Measurements from ENCODE around the gene SLC36A1.

Gene SLC36A1

DNA sequence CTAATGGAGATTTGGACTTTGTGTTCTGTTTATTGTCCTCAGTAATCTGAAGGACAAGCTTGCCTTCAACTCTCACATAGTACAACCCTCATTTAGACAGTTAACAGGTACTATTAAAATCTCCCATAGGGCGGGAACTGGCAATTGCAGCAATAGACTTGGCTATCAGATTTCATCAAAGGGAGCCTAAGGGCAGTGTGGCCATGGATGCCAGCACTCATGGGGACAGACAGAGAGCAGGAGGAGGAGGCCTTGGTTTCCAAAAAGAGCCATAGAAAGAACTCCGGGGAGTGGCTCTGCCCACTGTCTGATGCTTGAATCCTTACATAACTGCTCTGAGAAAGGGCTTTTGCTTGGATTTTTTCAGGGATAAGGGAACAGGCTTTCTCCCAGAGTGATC is 6.8 kb downstream of the SLC36A1 start:
- DNase-seq = no peak

DNA sequence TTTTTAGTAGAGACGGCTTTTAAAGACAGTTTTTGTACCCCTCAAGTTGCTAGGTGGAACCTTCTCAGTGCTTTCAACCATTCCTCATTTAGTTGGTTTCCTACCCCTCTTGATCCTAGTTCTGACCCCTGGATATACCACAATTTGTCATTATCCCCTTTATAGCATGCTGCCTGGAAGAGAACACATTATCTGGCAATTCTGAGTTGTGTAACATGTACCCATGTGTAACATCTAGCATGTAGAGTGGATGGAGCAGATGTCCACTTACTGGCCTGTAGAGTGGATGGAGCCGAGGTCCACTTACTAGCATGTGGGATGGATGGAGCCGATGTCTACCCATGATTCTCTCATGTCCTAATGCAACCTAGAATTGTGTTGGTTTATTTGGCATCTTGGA is 7.5 kb downstream of the SLC36A1 start:
- DNase-seq = no peak

DNA sequence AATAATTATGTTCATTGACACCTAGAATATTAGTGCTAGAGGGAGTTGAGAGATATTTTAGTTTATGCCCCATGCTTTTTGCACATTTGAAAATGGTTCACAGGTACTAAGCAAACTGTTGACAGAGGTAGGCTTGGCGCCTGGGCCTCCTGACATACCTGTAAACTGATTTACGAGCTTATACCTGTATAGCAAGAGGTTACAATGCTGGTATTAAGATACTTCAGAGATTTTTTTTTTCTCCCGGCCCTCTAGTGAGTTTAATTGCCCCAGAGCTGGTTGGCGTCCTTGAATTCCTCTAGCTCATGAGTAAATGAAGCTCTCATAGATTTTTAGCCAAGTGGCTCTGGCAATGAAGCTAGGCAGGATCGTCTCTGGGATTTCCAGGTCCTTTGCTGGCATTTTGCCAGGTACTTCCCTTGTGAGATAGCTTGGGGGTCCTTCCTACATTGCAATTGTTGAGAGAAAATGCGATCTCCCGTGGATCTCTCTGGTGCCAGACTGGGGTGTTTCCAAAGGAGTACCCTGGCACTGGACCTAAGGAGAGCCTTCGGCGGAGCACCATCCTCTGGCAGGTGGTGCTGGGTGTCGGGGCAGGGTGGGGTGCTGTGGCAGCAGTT is 9.0 kb downstream of the SLC36A1 start:
- no peak for DNase-seq

DNA sequence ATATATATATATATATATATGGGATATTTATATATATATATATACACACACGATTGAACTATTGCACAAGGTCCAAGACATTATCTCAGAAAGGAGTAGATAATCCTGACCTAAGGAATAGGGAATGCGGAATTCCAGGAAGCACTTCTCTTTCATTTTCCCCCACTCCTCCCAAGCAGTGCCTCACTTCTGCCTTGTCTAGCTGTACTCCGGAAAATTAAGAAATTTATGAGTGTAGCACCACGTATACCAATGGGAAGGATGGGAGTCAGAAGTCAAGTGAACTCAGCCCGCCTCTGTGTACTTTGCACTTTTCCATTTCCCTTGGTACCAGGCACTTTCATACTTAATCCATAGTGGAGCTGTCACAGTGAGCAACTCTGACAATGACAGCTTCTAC is 10.9 kb downstream of the SLC36A1 start:
- no peak for DNase-seq

DNA sequence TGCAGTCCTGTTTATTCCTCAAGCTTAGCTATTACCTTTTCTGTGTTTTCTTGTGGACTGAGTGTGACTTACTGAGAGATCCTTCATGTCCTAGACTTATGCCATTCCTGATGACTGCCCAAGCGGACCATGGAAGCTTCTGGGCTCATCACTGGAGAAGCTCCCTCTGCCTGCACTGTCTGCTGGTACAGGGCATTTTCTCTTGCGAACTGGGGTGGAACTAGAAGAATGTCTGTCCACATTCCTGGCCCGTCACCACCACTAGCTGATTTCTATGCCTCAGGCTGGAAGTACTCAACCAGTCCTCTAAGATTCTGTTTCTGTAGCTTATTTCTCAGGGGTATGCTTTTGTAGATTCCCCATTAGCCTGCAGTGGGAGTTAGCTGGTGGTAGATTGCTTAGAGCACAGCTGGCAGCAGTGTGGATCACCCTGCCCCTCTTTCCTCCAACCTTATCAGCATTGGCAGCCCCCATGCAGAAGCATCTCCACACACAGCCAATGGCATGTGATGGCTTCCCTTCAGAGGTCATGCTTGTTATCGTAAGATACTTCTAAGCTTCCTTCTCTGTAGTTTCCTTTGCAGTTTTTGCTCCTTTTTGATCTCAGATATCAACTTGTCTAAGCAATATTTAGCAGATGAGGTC is 12.4 kb downstream of the SLC36A1 start:
- no peak for DNase-seq

DNA sequence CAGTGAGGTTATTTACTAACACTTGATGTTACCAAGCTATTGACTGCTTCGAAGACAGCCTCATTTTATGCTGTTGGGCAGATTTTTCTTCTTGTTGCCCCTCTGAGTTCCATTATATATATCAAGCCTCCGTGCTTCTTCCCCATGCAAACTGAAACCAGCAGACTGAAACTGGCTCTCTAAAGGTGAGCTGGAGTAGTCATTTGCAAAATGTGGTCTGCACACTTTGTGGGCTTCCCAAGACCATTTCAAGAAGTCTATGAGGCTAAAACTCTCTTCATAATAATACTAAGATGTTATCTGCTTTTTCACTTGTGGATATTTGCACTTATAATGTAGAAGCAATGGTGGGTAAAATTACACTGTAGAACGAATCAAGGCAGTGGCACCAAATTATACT is 13.9 kb downstream of the SLC36A1 start:
- no peak for DNase-seq

DNA sequence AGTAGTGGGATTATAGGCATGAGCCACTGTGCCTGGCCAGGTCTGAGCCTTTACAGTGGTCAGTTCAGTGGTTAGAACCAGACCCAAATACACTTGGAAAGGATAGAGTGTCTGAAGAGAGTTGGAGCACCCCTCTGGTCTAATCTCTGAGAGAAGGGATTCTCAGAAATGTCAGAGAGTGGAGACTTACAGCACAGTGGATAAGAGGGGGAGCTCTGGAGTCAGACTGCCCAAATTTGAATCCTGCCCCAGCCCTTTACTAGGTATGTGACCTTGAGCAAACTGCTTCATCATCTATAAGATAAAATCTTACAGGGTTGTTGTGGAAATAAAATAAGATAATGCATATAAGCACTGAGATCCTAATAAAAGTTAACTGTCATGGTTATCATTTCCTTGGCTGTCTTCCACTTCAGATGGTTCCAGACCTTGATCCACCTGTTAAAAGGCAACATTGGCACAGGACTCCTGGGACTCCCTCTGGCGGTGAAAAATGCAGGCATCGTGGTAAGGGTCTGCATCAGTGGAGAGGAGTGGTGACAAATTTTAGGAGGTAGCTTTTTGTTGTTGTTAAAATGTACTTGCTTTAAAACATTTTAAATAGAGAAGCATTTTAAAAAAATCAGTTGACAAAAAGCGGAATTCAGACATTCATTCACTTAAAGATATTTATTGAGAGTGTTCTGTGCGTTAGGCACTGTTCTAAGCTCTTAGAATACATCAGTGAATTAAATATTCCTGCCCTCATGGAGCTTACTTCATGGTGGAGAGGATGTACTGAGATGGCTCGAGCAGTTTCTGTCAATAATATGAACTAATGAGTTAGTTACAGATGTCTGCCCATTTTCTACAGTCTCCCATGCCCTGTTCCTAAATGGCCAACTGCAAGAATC is 16.0 kb downstream of the SLC36A1 start:
- DNase-seq = no peak

DNA sequence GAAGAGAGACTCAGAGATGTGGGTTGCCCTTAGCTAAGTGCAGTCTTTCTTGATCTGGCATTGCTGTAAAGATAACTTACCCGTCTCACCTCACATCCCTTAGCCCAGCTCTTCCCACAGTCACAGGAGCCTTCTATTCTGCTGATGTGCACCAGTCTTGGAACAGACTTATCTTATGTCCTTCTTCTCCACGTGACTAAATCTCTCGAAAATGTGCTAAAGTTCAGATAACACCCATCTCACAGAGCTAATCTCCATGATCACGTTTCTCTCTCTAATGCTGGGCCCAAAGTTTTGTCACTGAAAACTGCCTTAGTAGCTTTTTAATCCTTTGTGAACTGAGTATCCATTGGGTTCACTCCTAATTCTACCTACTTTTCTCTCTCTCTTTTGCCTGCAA is 16.7 kb downstream of the SLC36A1 start:
- no peak for DNase-seq

DNA sequence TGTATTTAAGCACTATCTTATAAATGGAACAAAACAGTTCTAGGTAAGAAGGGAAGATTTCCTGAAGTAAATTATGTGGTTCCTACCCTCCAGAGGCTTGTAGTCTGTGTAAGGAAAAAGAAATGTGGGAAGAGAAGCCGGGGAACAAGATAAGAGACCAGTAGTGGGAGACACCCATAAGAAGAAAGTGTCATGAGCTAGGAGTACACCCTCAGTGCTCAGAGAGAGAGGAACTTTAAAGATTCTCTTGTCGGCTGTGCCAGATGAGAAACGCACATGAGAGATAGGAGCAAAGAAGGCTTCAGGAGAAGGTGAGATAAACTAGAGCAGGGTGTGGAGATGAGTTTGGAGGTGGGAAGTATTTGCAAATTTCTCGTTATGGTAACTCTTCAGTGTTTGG is 18.1 kb downstream of the SLC36A1 start:
- DNase-seq = no peak

DNA sequence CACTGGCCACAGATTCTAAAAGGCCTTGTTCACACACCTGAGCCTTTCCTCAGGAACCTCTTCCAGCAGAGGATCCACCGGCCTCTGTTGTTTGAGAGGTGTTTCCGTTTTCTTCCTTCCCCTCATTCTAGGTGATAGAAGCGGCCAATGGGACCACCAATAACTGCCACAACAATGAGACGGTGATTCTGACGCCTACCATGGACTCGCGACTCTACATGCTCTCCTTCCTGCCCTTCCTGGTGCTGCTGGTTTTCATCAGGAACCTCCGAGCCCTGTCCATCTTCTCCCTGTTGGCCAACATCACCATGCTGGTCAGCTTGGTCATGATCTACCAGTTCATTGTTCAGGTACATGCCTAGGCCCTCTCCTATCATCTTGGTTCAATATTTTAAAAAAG is 20.2 kb downstream of the SLC36A1 start:
- no peak for DNase-seq

DNA sequence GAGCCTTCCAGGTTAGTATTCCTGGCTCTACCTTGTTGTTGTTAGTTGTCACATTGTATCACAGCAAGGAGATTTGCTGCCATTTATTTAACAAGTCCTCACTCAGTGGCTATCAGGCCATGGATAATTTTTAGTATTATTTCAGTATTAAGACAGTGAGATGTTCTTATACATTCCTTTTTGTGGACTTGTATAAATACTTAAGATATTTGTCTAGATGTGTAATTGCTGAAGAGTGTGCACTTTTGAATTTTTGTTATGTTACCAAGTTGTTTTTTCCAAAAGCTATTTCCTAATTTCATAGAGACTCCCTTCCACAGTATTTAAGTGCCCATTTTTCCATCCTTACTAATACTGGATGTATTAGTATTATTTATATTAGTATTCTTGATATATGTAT is 22.0 kb downstream of the SLC36A1 start:
- DNase-seq = no peak

DNA sequence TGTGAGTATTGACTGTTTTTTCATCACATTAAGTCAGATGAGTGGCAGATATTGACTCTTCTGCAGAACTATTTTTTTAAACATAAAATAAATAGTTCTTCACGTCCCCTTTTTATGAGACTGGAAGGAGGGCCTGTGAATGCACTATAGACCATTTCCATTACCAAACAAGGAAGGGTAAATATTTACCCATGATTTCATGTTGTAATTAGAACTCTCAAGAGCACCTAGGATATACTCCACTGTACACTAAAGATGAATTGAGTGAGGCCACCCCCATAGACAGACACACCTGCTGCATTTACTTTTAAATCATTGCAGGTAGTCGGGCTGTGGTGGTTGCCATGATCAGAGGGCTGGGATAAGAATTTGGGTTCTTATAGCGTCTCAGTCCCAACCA is 22.6 kb downstream of the SLC36A1 start:
- peak; percentile 77 for DNase-seq

DNA sequence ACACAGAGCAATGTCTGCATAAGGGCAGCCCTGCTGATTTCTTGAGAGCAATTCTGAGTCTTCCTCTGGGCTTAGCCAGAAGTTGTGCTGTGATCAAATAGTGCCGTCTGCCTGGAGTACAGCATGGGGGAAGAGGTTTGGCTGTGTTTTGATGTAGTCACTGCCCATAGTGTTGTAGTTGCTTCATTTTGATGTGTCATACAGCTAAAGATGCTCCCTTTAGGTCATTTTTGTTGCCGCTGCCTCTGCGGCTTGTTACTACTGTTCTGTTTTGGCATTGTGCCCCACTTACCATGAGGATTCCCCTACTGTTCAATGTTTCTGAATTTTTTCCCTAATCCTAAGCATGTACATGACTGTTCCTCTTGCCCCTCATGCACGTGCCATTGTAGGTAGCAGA is 23.0 kb downstream of the SLC36A1 start:
- no peak for DNase-seq

DNA sequence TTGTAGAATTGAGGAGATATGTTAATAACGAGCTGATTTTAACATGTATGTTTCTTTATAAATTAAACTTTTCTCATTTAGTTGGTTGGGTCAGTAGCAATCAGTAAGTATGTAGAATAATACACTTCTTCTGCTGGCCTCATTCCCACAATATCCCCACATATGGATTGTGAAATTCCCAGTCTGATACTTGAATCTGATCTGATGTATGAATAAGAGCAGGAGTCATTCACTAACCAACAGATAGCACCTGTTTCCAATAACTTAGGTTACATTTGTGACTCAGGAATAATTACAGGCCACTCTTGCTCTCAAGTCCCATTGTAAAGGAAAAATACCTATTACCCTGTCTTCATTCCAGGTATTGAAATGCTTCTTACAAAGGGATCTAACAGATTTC is 23.9 kb downstream of the SLC36A1 start:
- peak; percentile 40 for DNase-seq

DNA sequence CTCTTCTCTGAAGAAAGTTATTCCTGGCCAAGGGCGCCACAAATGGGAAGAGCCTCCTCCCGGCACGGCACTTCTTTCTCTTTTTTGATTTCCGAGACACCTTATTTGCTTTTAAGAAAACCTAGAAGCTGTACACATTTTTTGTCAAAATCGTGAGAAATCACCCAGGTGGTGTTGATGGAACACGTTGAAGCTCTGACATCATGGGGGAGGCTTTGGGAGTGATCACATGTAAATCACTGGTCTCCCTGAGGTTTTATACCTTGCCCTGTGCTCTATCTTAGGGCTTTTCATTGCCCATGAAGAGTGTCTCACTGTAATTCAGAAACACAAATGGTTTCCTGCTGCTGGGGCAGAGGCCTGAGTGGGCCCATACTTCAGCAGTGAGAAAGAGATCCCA is 27.4 kb downstream of the SLC36A1 start:
- no peak for DNase-seq

DNA sequence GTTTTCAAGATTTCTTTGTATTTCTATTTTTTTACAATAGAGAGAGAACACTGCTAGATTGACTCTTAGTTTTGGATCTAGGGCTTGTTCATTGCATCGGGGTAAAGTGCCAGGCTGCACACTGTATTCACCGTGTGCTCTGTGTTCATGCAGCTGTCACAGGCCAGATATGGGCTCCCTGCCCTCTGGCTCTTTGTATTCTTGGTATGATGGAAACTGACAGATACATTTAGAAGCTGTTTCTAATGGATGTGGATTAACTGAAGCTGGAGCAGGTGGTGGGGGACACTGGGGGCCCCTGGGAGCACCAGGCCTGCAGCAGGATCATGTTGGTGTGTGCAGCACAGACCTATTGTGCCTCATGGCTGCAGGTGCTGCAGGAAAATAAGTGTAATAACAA is 28.0 kb downstream of the SLC36A1 start:
- DNase-seq = no peak

DNA sequence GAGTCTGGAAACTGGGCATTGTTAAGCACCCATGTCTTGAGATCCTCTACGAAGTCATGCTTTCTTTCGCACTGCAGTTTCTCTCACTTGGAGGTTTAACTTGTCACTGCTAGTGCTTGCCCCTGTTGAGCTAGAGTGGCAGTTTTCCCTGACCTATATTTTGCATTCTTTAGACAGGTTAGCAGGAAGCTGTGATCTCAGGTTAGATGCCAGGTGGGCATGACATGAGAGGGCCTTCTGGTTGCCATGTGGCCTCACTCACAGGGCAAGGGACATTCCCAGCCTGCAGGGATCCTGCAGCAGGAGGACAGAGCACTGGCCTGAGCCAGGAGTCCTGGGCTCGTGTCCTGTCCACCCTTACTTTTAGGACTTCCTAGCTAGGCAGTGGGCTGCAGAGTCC is 28.6 kb downstream of the SLC36A1 start:
- DNase-seq = no peak

DNA sequence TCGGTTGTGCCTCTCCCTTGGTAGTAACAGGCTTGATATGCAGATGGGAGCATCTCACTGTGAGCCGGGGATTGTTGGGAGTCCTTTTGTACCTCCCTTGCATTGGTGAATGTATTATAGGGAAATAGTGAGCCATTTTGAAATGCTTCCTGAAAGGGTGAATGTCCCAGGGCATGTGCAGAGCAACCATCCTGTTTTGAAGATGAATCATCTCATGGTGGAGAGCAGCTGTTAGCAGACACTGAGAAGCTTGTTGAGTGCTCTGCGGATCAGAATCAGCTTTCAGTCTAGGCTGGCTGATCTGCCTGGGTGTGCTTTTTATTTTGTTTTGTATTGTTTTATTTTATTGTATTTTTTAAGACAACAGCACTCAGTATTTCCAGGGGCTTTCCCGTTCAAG is 29.7 kb downstream of the SLC36A1 start:
- DNase-seq = no peak

DNA sequence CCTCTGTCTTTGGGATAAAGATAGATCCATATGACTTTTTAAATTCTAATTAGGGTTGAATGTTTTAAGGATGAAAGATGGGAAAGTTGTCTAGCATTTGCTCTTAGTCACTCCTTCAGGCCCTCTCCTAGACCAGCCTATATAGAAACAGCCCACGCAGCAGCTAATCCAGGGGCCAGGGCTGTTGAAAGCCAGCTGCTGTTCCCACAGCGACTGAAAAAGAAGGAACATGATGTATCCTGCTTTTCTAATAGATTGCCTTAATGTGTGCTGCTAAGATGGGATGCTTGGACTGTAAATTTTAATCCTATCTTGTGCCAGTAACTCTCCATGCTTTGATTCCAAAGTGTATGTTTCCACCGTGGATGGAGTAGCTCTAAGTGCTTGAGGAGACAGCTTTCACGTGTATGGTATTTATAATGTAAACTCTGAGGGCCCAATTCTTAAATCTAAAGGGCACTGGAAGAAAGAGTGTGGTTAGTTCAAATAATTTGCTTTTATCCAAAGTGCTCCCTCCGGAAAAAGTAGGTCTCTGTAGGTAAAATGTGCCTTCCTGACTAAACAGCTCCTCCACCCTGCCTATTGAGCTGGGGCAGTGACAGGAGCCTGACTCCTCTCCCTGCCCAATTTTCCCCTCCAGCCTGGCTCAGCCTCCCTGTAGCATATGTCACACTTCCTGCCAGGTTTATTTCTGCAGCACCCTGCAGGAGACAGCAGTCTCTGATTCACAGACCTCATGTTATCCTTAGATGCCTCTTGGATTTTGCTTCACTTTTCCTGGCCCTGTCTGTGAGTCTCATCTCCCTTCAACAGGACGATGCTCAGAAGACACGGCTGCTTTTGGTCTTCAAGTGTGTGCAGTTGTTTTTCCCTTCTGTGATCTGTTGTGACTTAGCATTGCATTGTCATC is 33.2 kb downstream of the SLC36A1 start:
- no peak for DNase-seq

DNA sequence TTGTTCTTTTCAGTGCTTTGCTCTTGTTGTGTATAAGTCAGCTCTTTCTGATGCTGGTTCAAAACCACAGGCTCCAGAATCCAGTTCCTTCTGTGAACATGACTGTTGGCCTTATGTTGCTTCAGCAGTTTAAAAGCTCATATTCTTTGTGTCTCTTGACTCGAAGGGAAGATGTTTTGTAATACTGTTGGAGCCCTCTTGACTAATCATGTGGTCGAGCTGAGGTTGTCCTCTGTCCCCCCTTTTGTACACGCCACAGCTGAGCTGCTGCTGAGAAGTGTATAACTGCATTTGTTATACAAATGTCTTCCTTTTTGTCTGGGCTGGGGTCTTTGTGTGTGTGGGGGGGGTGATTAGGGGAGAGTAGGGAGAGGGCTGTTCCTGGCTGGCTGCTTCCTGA is 35.8 kb downstream of the SLC36A1 start:
- no peak for DNase-seq

DNA sequence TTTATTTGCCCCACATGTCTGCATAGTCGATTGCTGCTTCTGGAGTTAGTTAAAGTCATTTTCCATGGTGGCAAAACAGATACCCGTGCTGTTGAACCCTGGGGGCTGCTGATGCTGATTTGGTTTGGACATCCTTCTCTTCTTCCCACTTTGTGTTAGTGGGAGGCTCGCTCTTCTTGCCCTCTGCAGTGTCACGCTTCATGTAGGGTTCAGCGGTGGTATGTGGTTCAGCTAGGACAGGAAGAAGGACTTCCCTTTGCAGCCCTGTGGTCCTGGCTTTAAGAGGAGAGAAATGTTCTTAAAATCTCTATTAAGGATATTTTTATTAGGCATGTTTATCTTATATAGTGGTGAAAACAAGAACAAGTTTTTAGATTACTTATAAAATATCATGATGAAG is 36.2 kb downstream of the SLC36A1 start:
- no peak for DNase-seq

DNA sequence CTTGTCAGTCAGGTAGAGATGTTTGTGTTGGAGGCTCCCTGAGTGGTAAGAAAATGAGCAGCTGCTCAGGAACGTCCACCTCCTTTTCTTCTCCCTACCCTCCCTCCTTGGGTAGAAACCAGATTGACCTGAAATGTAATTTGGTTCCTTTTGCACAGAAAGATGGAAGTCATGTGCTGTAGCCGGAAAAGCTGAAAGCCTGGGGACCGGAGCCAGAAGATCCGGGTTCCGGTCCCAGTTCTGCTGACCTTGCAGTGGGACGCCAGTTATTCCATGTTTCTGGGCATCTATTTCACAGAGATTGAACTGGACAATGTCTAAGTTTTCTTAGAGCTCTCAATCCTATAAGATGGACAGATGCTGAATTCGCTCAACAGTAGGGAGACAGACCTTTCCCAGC is 40.1 kb downstream of the SLC36A1 start:
- DNase-seq = no peak

DNA sequence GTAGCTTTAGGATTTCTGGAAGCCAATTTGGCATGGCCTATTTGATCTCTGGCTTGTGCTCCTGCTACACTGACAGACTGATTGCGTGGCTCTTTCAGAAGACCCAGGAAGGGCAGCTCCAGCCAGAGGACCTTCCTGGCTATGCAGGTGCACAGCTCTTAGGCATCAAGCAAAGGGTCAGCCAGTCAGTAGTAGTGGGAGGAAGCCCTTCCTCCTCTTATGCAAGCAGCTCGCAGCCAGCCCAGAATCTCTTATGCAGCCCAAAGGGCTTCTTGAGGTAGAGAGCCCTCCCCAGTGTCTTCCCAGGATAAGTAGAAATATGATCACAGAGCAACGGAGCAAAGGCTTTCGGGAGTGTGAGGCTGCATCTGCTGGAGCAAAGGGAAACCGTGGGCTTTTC is 43.2 kb downstream of the SLC36A1 start:
- no peak for DNase-seq
